B cell (primary cell): ENCODE data around the gene GTF2IRD1. TPM values are rescaled to one million over a fixed set of nuclear protein-coding genes. Genes with fewer than 3 reads are reported as not detected.

Source experiments
- ATAC-seq: fragments of 200-7000 bp; cut with Tn5 transposase; one replicate; pipeline ENCODE4 v1.10.0; 2021; ENCODE audit warnings: low read depth, mild to moderate bottlenecking, moderate number of reproducible peaks, moderate library complexity
- CTCF ChIA-PET: fragments of 350-600 bp; sonication (Branson Sonifier 250); formaldehyde crosslinking; loops from one replicate; lab custom pipeline; 2021; ENCODE audit warnings: antibody characterized with exemption, inconsistent platforms; lab: Charles Lee
- POLR2A ChIA-PET: fragments of 350-600 bp; sonication (Branson Sonifier 250); formaldehyde crosslinking; loops from one replicate; lab custom pipeline; 2021; ENCODE audit warnings: antibody characterized with exemption; lab: Charles Lee
- DNase-seq: peaks from one replicate; pipeline ENCODE4 v3.0.0; 2013
- H2AFZ ChIP-seq: 2 replicates; pipeline ENCODE4 v1.6.1; 2012; ENCODE audit warnings: mild to moderate bottlenecking, low read depth, low read length; ENCODE audit not compliant: insufficient read depth, poor library complexity, severe bottlenecking
- H3K27ac ChIP-seq, 2 donors: 1 replicate in 1 of 2; 2 replicates in 1 of 2; pipeline ENCODE4 v1.5.1; 2012 to 2013; ENCODE audit warnings: low read length in 2 of 2, mild to moderate bottlenecking in 2 of 2, moderate library complexity in 1 of 2
- H3K27me3 ChIP-seq, 4 experiments: fragments of 200-600 bp in 1 of 4; sonication (generic) in 1 of 4; replicated peaks in 1 of 4; 1 replicate in 2 of 4; 2 replicates in 2 of 4; pipeline versions ENCODE4 v1.6.1 to v1.7.0; 2013 to 2016; ENCODE audit warnings: low read length in 3 of 4, mild to moderate bottlenecking in 2 of 4, mixed read lengths in 1 of 4, moderate library complexity in 1 of 4; ENCODE audit not compliant: insufficient read depth in 4 of 4, control insufficient read depth in 3 of 4; ENCODE audit errors: control extremely low read depth in 1 of 4
- H3K36me3 ChIP-seq, 2 experiments: replicated peaks in 1 of 2; 1 replicate in 1 of 2; 2 replicates in 1 of 2; pipeline versions ENCODE4 v1.6.1 to v1.7.1; 2013; ENCODE audit warnings: low read length in 1 of 2; ENCODE audit not compliant: insufficient read depth in 2 of 2, control insufficient read depth in 1 of 2; ENCODE audit errors: control extremely low read depth in 1 of 2, extremely low read depth in 1 of 2
- H3K4me1 ChIP-seq, 2 donors: fragments of 200-600 bp in 1 of 2; sonication (generic) in 1 of 2; 1 replicate in 1 of 2; 2 replicates in 1 of 2; pipeline versions ENCODE4 v1.5.1 to v1.6.1; 2013 to 2017; ENCODE audit warnings: low read length in 2 of 2; ENCODE audit not compliant: control insufficient read depth in 2 of 2, insufficient read depth in 2 of 2
- H3K4me2 ChIP-seq: replicated peaks from 2 replicates; pipeline ENCODE3; 2012; ENCODE audit warnings: mild to moderate bottlenecking, low read depth, low read length; ENCODE audit not compliant: poor library complexity, severe bottlenecking
- H3K4me3 ChIP-seq, 5 experiments: fragments of 200-600 bp in 1 of 5; sonication (generic) in 1 of 5; 1 replicate in 3 of 5; 2 replicates in 2 of 5; pipeline versions ENCODE4 v1.5.1 to v1.7.0; 2011 to 2016; ENCODE audit warnings: low read length in 4 of 5, mild to moderate bottlenecking in 4 of 5, low read depth in 2 of 5, control low read depth in 1 of 5, moderate library complexity in 1 of 5; ENCODE audit not compliant: insufficient read depth in 1 of 5; ENCODE audit errors: control extremely low read depth in 1 of 5, extremely low read depth in 1 of 5
- H3K79me2 ChIP-seq: fragments of 200-600 bp; sonication (generic); one replicate; pipeline ENCODE4 v1.6.0; 2016; ENCODE audit warnings: low read length; ENCODE audit not compliant: control insufficient read depth, insufficient read depth
- H3K9ac ChIP-seq: fragments of 200-600 bp; sonication (generic); 2 replicates; pipeline ENCODE4 v1.6.1; 2017; ENCODE audit warnings: mild to moderate bottlenecking, low read length, moderate library complexity
- H3K9me3 ChIP-seq, 3 donors: one replicate each; pipeline versions ENCODE4 v1.6.1 to v1.7.1; 2013; ENCODE audit warnings: low read length in 2 of 3; ENCODE audit not compliant: control insufficient read depth in 2 of 3, insufficient read depth in 1 of 3; ENCODE audit errors: control extremely low read depth in 1 of 3
- H4K20me1 ChIP-seq: 2 replicates; pipeline ENCODE4 v1.6.0; 2012; ENCODE audit warnings: mild to moderate bottlenecking, low read length; ENCODE audit not compliant: insufficient read depth, control insufficient read depth, poor library complexity, severe bottlenecking
- H3K27ac Mint-ChIP-seq: one replicate; pipeline ENCODE4 v1.8.0; 2021; ENCODE audit warnings: mixed read lengths
- H3K27me3 Mint-ChIP-seq: one replicate; pipeline ENCODE4 v1.8.0; 2021; ENCODE audit warnings: mixed read lengths
- H3K4me1 Mint-ChIP-seq: one replicate; pipeline ENCODE4 v1.8.0; 2021; ENCODE audit warnings: mixed read lengths
- H3K4me3 Mint-ChIP-seq: one replicate; pipeline ENCODE4 v1.8.0; 2021; ENCODE audit warnings: mixed read lengths
- H3K9me3 Mint-ChIP-seq: one replicate; pipeline ENCODE4 v1.8.0; 2022; ENCODE audit warnings: mixed read lengths; ENCODE audit not compliant: insufficient read depth
- CTCF ChIP-seq: fragments of 200-600 bp; IDR thresholded peaks from one replicate; pipeline ENCODE4 v1.8.0; 2022; ENCODE audit warnings: antibody characterized with exemption, mild to moderate bottlenecking
- EZH2 ChIP-seq: IDR thresholded peaks from 2 replicates; pipeline ENCODE4 v1.6.1; 2012; ENCODE audit warnings: borderline replicate concordance, low read depth, mild to moderate bottlenecking, moderate library complexity, low read length; ENCODE audit not compliant: insufficient read depth, poor library complexity, severe bottlenecking
- WGBS: methylation state at CpG from one replicate; pipeline ENCODE4 v1.1.5; 2013; ENCODE audit warnings: missing lambda C conversion rate; ENCODE audit not compliant: insufficient coverage; 5-methylcytosine and 5-hydroxymethylcytosine counted together
- intact Hi-C: fragments of 100-400 bp; cut with micrococcal nuclease; formaldehyde crosslinking; loops from one replicate; pipeline ENCODE4 v1.10.0; 2022
- polyA plus RNA-seq: library from polyadenylated mRNA; depleted of rRNA; stranded (reverse); fragments of >200 nt; gene quantifications from 2 replicates; pipeline ENCODE4 v1.2.3, GENCODE V29; 2012
- total RNA-seq, 2 donors: library from RNA; stranded (reverse); fragments of 120-200 nt in 1 of 2; gene quantifications; 1 replicate in 1 of 2; 2 replicates in 1 of 2; pipeline versions ENCODE4 v1.2.3 to v1.2.4, GENCODE V29; 2013 to 2022

Gene GTF2IRD1
- total and polyA plus RNA-seq, 2 donors (not counting 1 experiment from before 2014, with no cell fraction given): 0.45 to 2.2 TPM

- Histone ChIP-seq H3K27ac (no peak overlapping the region), H4K20me1 (no peaks in the 10 kb centered on the region), H3K9ac (no peak overlapping the region), H3K9me3 (peaks cover 0 to 6% (median 0%) of the 10 kb centered on the region in 3 donors), H3K4me3 (peak overlapping the region in 1 of 5 experiments; percentile 43), H3K27me3 (peaks cover 0 to 24% (median 7%) of the 10 kb centered on the region in 4 experiments), H3K4me2 (peak overlapping the region; percentile 92), H3K79me2 (no peaks in the 10 kb centered on the region), H3K36me3 (no peaks in the 10 kb centered on the region), H2AFZ (peak overlapping the region; percentile 39), H3K4me1 (peaks cover 16 to 21% of the 10 kb centered on the region in 2 donors)
- DNase-seq: no peak
- peaks cover 18% of the 10 kb centered on the region for H3K4me1 Mint-ChIP-seq
- ATAC-seq: no peak
- peaks cover 12% of the 10 kb centered on the region for H3K27me3 Mint-ChIP-seq
- no peak for TF ChIP-seq EZH2
- no peak for TF ChIP-seq CTCF
- intact Hi-C loops: loop anchor here (10.0 kb wide), 1 partner anchor 112 kb away; no protein-coding TSS in a partner anchor
- H3K9me3 Mint-ChIP-seq: no peaks in the 10 kb centered on the region
- WGBS: 75% methylated on average over 6 of the region's 15 CpGs
- ChIA-PET POLR2A (no interaction called here), CTCF (no interaction called here)
- H3K4me3 Mint-ChIP-seq: peak overlapping the region; percentile 79
- H3K27ac Mint-ChIP-seq: peak overlapping the region; percentile 80
These were observed 871 bp upstream of the GTF2IRD1 start for GRCh38 chr7:74452748-74453321.
